Measurements from ENCODE around the gene MMP21.

The MMP21 gene, protein sequence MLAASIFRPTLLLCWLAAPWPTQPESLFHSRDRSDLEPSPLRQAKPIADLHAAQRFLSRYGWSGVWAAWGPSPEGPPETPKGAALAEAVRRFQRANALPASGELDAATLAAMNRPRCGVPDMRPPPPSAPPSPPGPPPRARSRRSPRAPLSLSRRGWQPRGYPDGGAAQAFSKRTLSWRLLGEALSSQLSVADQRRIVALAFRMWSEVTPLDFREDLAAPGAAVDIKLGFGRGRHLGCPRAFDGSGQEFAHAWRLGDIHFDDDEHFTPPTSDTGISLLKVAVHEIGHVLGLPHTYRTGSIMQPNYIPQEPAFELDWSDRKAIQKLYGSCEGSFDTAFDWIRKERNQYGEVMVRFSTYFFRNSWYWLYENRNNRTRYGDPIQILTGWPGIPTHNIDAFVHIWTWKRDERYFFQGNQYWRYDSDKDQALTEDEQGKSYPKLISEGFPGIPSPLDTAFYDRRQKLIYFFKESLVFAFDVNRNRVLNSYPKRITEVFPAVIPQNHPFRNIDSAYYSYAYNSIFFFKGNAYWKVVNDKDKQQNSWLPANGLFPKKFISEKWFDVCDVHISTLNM

DNA sequence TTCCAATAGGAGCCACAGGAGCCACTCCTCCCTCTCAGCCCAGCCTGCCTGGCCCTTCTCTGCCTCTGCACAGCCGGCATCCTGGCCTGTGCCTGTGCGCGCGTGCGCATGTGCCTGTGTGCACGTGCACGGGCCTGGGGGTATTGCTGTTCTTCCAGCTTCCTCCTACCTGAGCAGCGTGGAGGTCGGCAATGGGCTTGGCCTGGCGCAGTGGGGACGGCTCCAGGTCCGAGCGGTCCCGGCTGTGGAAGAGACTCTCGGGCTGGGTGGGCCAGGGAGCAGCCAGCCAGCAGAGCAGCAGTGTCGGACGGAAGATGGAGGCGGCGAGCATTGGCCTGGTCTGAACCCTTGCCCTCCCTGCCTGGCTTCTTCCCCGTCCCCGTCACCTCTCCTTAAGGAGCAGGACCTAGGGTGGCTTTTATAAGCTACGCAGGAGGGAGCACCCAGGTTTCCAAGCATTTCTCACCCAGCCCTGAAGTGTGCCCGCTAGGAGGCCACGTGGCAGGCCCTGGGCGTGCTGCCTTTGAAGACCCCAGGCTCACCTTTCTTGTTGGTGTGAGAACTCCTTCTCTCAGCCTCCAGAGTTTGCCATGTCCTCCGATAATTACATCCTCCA lies at the start of gene MMP21:
TSS of gene MMP21 (minus strand) at position 331 of the 616 bp plus-strand sequence. CDS start at position 331, 0 bp downstream.
- no peak for DNase-seq

DNA sequence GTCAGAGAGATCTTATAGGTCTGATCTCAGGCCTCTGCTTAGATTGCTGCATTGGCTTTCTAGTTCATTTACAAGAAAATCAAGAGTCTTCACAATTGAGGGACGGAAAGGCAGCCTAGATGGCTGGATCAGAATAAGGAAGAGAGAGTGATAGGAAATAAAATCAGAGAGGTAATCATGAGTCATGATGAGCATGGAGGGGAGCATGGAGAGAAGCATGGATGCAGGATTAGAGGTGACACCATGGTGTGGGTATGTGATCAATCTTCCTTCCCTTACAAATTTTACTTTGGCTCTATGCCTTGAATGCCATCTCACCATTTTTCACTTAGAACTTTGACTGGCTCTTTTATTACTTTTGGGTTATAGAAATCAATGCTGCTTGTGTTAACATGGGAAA lies 49.1 kb upstream of the MMP21 start:
- no peak for DNase-seq

DNA sequence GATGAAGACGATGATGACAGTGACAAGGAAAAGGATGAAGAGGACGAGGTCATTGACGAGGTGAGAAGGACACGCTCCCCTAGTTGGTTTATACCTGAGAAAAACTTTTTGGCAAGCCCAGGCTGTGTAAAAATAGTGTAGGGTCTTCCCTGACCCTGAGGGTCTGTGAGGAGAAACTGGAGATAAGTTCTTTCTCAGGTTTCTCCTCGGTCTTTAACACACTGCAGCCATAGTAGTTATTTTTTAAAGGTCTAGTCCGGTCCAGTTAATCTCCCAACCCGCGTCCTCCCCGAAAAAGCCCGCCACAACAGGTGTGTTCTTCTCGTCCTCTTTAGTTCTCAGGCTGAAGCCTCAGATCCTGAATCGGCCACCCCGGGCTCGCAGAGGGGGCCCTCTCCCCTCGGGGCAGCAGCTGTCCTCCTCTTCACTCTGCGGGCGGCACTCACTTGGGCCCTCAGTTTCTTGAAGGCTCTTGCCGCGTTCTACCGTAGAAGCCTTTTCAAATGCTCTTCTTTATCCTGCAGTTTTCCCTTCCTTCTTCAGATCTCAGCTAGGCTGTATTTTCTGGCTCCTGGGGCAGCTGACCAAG lies 48.1 kb upstream of the MMP21 start:
- DNase-seq: peak; percentile 6

DNA sequence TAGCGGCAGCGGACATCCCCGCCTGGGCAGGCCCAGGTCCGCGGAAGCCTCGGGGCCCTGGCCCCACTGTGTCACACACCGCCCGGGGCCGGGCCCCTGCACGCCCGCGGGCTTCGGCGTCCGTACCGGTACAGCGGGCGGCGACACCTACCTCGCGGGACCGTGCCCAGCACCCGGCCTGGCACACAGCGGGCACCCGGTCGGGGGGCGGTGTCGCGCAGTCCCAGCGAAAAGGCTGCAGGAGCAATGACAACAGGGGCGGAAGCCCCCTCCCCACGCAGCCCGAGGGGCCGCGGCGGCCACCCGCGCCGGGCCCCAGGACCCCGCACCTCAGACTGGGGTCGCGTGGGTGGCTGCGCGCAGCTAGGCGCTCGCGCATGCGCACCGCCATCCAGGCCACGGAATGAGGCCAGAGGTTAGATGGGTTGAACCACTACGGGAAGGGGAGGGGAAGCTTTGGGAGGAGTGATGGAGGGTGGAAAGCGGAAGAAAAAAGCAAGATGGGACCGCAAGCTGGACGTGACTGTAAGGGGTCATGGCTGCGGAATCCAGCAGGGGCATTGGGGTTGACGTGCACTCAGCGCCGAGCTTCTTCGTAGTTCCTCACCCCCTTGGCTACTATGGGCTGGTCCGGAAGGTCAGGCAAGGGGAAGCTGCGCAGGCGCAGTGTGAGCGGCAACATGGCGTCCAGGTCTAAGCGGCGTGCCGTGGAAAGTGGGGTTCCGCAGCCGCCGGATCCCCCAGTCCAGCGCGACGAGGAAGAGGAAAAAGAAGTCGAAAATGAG lies 47.4 kb upstream of the MMP21 start, which contains the start of the genes BCCIP and UROS:
TSS of gene BCCIP (plus strand) at position 669 of the 785 bp plus-strand sequence. CDS start at position 681, 12 bp downstream.
TSS of gene UROS (minus strand) at position 381 of the 785 bp plus-strand sequence. CDS start 6,759 bp downstream, outside the sequence.
- peak; percentile 88 for DNase-seq

DNA sequence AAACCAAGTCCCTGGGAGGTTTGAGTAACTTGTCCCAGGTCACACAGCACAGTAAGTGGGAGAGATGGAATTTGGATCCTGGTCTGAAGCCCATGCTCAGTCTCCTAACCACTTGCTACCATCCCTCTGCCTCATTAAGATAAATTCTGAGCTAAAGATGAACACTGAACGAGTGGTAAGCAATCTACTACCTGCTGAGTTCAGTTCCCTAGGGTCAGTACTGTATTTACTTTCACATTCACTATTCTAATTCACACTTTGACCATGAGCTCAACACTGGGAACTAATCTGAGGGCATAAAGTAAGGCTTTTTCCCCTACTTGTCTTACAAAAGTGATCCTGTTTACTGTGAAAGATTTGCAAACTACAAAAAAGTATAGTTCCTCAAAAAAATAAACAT lies 45.1 kb upstream of the MMP21 start:
- DNase-seq: no peak

DNA sequence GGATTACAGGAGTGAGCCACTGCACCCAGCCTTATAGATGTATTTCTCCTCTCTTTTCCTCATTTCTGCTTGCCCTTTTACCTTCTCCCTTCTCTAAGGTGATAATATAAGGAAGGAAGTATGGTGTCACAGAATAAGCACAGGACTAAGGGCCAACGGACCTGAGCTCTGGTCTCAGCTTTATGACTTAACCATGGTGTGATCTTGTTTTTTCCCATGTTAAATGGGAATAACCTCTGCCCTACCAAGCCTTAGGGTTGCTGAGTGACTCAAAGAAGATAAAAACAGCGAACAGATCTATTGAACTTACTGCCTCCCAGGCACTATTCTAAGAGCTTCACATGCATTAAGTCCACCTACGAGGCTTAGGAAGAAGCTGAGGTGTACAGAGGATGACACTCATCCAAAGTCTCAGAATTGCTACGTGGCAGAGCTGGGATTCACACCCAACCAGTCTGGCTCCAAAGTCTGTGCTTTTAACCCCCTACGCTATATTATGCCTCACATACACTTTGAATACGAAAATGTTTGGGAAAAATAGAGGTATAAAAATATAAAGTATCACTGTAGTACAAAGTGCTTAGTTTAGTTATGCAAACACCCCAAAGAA lies 41.8 kb upstream of the MMP21 start:
- no peak for DNase-seq

DNA sequence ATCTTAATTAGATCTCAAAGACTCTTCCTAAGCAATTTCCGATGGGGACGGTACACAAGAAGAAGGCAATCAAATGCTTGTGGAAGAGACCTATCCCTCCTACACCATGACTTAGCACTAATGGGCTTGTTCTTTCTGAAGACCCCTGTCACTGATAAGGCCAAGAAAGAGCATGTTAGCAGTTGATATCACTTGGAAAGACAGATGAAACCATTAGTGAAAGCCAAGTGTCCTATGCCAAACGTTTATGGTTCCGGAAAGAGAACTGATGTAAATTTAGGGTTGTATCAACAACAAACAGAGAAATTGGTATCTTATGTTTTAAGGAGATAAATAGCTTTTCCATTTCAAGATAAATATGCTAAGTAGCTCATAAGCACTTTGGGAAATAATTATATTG lies 40.9 kb upstream of the MMP21 start:
- no peak for DNase-seq

DNA sequence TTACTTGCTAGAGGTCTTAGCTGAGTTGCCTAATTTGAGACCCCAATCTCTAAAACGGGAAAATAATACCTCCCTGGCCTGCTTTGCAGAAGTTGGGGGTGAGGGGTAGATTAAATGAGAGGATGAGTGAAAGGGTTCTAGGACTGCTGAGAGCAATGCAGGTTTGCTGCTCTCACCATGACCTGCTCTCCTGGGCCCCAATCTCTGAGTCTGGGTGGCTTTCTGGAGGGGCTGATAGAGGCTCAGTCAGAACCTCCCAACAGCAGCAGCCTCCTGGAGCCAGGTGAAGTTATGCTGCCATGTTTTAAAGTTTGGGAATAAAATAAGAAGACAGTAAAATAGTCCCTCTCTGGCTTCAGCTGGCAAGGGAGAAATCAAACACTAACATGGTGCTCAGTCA lies 40.1 kb upstream of the MMP21 start:
- DNase-seq: no peak

DNA sequence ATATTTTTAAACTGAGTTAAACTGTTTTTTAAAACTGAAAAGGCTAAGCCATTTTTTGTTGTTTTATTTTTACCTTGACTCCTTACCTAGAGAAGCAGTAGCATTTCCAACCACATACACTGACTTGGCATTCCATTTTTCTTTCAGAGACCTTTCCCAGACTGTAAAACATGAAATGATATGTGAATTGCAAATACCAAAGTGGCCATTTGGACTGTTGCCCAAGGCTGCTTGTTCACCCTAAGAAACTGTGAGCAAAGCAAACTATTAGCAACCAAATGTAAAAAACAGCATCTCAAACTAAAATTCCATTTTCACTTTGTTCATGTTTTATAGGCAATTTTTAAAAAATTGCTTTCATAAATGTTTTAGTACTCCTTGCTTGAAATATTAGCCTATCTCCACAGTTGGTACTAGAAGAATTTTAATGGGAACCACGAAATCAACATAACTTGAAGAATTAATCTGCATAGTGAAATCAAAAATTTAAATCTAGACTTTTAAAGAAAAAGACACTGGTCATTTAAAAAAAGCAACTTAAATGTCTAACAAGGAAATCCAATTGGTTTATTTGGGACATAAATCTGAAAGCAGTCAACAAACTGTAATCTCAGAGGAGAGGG lies 36.6 kb upstream of the MMP21 start:
- DNase-seq: no peak

DNA sequence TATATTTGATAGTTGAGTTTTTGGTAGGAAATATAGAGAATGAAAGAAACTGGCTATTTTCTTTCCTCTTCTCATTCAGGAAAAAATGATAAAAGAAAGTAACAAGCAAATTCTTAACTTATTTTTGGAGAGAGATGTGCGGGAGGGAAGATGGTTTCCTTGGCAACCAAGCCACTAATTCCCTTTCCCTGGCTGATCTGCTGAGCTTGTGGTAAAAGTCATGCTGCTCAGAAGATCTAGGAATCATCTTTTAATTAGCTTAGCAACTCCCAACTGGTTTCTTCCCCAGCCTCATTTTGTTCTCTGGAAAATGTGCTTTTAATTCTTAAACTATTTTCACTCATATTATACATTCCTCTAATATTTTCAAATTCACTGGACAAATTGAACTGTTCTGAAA lies 35.6 kb upstream of the MMP21 start:
- no peak for DNase-seq

DNA sequence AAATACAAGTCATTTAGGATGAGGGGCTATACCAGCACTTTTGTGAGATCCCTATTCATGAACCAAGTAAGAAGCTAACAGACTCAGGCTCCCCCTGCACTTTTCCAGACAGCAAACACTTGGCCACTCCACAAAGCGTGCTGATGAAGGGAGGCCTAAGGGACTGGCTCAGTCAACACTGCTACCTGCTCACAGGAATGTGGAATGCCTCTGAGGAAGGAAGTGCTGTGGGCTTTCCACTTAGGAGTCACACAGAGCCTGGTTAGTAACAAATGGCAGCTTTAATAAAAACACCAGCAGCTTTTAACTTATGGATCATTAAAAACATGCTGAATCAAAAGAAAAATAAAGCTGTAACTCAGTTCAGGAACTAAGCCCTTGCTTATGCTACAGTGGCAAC lies 32.4 kb upstream of the MMP21 start:
- no peak for DNase-seq

DNA sequence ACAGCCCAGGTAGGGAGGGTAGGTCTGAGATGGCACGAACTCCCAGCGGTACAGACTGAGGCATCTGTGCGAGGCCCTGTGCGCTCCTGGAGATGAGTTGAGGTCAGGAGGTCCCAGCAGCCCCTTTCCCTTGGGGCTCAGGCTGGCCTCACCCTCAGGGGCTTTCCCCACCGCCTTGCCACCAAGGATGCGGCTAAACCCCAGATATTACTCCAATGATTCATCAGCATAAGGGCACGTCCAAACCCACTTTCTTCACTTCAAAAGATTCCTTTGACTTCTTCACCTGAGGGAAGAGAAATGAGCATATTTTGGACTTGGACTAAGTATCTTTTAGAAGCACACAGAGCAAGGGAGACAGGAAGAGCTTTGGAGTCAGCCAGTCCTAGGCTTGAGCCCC lies 27.1 kb upstream of the MMP21 start:
- DNase-seq: no peak

DNA sequence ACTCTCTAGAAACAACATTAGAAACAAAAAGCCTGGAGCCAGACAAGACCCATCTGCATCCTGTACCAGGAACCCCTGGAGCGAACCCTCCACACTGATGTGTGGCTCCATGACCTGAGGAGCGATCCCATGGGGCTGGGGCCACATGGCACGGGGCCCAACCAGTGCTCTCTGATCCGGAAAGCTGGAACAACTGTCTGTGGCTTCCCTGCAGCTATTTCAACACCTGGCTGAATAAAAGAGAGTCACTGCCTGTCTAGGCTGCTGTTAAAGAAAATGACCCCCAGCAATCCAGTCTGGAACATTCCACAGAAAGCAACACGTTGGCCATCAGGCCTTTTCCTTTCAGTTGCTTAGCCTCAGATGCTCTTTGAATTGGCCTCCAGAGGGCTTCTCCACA lies 26.5 kb upstream of the MMP21 start:
- DNase-seq: no peak

DNA sequence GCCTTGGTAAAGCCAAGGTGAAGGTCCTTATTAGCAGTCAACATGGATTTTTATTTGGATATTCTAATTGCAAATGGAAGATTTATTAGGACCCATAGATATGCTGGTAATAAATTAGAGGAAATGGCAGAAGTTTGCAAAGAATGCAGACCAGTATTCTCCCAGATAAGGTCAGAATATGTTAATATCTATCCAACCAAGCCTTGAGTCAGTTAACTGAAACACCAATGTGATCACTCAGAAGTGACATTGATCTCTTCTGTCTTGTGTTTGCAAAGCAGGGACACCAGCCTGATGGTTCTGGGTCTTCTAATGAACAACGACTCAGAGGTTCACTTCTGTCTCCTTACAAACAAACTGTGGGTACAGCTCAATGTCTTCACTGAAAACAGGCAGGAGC lies 26.0 kb upstream of the MMP21 start:
- DNase-seq: no peak

DNA sequence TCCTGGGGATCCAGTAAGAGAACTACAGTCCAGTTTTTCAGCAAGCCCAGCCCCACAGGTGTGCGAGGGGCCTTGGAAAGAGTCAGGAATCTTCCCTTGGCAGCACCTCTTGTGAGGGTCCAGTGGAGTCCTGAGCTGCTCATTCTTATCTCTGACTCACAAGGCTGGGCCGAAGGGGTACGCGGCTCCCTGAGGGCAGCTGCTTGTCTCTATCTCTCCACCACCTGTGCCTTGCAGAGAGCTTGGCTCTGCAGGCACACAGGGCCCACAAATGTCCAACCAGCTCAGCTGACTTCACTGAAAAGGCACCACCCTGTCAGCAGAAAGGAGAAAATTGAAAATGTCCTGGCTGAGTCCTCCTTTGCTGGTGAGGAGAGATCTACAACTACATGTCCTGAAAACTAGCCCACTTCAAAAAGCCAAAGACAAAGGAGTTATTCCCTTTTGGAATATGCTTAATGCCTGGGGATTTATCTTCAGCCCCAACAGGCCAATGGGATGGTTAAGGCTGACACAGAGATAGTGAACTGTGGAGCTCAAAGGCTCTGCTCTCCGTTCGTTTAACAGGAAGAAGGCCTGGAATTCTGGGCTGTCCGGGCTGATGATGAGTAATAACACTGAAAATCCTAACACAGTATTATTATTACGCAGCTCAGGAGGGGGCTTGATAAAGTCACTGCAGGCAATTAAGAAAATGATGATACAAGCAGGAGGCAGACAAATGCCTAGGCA lies 24.0 kb upstream of the MMP21 start:
- no peak for DNase-seq

DNA sequence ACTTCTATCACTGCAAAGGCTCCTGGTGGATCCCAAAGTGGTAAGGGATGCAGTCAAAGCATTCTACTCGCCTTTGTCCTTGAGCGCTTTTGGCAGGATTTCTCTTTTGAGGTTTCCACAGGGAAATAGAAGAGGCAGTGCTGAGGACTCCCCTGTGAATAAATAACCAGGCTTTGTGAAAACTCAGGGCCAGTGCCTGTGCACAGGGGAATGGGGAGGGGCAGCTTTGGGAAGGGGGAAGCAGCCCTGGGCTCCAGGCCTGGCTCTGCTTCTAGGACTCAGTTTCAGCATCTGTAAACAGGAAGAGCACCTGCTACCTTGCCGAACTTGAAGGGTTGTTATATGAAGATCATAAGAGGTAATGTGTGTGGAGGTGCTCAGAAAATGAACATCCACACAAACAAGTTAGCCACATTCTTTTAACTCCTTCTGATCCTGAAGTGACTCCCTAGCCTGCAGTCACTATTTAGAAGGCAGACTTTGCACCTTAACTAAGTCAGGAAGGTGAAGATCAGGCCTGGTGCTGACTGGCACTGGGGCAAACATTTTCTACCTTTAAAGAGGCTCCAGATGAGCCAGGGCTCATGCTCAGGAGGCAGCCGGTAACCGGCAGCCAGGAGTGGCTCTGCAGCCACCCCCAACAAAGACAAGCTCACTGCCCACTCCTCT lies 22.5 kb upstream of the MMP21 start:
- no peak for DNase-seq

DNA sequence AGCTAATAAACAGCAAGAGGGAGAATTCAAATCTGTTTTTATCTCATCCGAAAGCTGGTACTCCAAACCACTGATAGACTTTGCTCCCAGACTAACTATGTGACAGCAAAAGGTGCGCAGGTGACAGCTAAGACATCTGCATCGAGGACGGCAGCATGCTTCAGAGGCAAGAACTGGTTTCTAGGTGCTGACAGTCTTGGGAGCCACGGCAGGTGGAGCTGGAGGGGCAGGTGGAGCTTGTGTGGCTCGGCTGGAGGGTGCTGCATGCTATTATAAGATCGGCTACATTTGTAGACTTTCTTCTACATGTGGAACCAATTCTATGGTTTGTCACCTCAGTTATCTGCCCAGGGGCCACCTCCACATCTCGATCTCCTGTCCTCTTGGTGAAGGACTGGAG lies 21.8 kb upstream of the MMP21 start:
- no peak for DNase-seq

DNA sequence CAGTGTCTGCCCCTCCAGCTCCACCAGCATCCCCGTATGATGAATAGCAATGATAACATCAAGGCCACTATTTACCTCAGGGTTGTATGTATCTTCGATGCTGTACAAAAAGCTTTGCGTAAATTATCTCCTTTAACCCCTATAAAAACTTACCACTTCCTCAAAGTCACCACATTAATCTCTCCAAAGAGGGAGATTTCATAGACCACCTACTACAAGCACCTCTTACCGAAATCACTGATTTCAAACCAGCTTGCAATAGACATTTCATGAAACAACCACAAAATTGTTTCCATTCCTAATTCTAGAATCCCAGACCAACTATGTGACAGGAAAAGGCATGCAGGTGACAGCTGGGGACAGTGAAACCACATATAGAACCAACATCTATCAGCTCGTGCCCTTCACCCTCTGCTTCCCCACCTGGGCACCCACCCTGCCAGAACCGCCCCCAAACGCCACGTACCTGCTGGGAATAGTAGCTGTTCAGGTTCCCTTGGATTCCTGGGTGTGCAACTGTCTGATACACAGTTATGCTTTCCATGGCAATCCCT lies 20.1 kb upstream of the MMP21 start:
- no peak for DNase-seq

DNA sequence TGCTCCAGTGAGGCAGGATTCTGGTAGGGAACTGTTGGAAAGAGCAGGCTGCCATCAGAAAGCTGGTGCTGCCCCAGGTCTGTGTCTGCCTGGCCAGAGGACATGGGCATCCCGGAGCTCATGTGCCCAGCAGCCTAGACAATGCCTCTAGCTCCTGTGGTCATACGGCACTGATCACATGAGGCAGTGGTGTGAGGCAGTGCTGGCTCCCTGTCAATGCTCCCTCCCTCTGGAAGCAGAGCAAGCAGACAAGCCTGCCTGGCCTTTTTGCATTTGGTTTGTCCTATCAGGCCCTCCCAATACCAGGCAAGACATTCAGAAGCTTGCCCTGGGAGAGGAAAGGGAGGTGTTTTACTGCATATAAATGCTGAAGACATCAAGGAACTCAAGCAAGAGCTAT lies 19.5 kb upstream of the MMP21 start:
- no peak for DNase-seq

Measured in stimulated activated CD4-positive, alpha-beta T cell treated with anti-CD3 and anti-CD28 coated beads, Interleukin-12 subunit alpha, Interleukin-12 subunit beta, amount 100 ng/mL, for 4 hours (primary cell).